Fibroblast of skin of back (primary cell): ENCODE results near the gene APOH.

Experiments used
- DNase-seq: peaks from one replicate; pipeline ENCODE4 v3.0.0-alpha.2; 2013

APOH gene

GRCh38 chr17:66235377-66235994 lies 6.3 kb upstream of the APOH start:
- DNase-seq, result no peak

GRCh38 chr17:66234611-66235010 lies 5.4 kb upstream of the APOH start:
- DNase-seq, result no peak

GRCh38 chr17:66233023-66233753 lies 4.0 kb upstream of the APOH start:
- DNase-seq, result no peak

GRCh38 chr17:66230922-66231591 lies 1.8 kb upstream of the APOH start:
- no peak for DNase-seq

GRCh38 chr17:66229783-66230538 lies 746 bp upstream of the APOH start:
- DNase-seq, result no peak

GRCh38 chr17:66227212-66228045 lies 1.8 kb downstream of the APOH start:
- DNase-seq, result no peak

GRCh38 chr17:66222798-66223350 lies 6.3 kb downstream of the APOH start:
- no peak for DNase-seq

GRCh38 chr17:66221755-66222530 lies 7.3 kb downstream of the APOH start:
- no peak for DNase-seq

GRCh38 chr17:66221343-66221742 lies 7.9 kb downstream of the APOH start:
- DNase-seq, result no peak

- DNase-seq, result no peak
Observed at GRCh38 chr17:66220079-66220835, 9.0 kb downstream of the APOH start.

- no peak for DNase-seq
Observed at GRCh38 chr17:66215529-66215911, 13.7 kb downstream of the APOH start.

- DNase-seq, result no peak
Observed at GRCh38 chr17:66214884-66215528, 14.2 kb downstream of the APOH start.

GRCh38 chr17:66211047-66211810 lies 18.0 kb downstream of the APOH start:
- no peak for DNase-seq

- DNase-seq, result no peak
Observed at GRCh38 chr17:66210208-66210574, 19.0 kb downstream of the APOH start.

- DNase-seq, result no peak
Observed at GRCh38 chr17:66207936-66208335, 21.3 kb downstream of the APOH start.

- DNase-seq, result no peak
Observed at GRCh38 chr17:66203274-66204015, 25.8 kb downstream of the APOH start.

GRCh38 chr17:66200685-66201092 lies 28.5 kb downstream of the APOH start:
- DNase-seq, result peak; percentile 75

GRCh38 chr17:66198242-66198641 lies 31.0 kb downstream of the APOH start:
- DNase-seq, result no peak
